Smooth muscle cell of the umbilical artery (primary cell): Measurements from ENCODE around the gene TGFBI. TPM values are rescaled to one million over a fixed set of nuclear protein-coding genes. Genes with fewer than 3 reads are reported as not detected.

ENCODE experiments used
- total RNA-seq: library from RNA; depleted of rRNA; stranded (reverse); fragments of >200 nt; gene quantifications from 2 replicates; pipeline ENCODE4 v1.2.3, GENCODE V29; 2014

The TGFBI gene
- total RNA-seq = 4,385 and 6,496 TPM in 2 replicates

GRCh38 chr5:136028782-136029742 is at the start of gene TGFBI:
Gene TGFBI, plus strand, starts transcription at chr5:136028988. Its CDS starts 68 bp downstream, at chr5:136029056.

Other genes starting within 250 kb of the TGFBI start
- gene SLC25A48, start 194.3 kb upstream of the TGFBI start, total RNA-seq = not detected in 2 replicates
- gene IL9, start 133.1 kb upstream of the TGFBI start, total RNA-seq = not detected in 2 replicates
- not detected in 2 replicates for gene LECT2, start 74.0 kb upstream of the TGFBI start, total RNA-seq
- gene SMAD5, start 103.9 kb downstream of the TGFBI start, total RNA-seq = 40.7 and 53.7 TPM in 2 replicates
- gene SMIM32, start 164.2 kb downstream of the TGFBI start, total RNA-seq = not detected in 2 replicates